HG03521 (cell line): ENCODE measurements around the gene TRAF2.

Experiments
- ATAC-seq: cut with Tn5 transposase; IDR thresholded peaks from one replicate; pipeline ENCODE4 v1.9.1; 2021; ENCODE audit warnings: mild to moderate bottlenecking, moderate library complexity; ENCODE audit not compliant: unreplicated experiment

Gene TRAF2

DNA sequence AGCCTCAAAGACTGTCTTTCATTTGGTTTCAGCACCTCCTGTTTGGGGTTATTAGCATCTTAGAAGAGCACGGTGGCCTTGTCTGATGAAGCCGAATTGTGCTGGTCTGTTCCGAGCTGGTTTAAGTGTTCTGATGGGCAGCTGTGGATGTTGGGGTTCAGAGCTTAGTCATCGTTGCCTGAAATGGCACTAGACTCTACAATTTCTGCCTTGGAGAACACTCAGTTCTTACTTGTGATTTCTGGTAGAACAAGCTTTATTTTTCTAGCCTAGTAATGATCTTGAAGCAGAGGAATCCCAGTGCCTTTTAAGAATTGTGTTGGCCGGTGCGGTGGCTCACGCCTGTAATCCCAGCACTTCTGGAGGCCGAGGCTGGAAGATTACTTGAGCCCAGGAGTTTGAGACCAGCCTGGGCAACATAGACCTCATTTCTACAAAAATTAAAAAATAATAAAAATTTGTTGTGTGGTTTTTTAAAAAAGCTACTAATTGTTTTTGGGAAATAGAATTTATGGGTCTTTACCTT, 50.4 kb downstream of the TRAF2 start:
- no peak for ATAC-seq

DNA sequence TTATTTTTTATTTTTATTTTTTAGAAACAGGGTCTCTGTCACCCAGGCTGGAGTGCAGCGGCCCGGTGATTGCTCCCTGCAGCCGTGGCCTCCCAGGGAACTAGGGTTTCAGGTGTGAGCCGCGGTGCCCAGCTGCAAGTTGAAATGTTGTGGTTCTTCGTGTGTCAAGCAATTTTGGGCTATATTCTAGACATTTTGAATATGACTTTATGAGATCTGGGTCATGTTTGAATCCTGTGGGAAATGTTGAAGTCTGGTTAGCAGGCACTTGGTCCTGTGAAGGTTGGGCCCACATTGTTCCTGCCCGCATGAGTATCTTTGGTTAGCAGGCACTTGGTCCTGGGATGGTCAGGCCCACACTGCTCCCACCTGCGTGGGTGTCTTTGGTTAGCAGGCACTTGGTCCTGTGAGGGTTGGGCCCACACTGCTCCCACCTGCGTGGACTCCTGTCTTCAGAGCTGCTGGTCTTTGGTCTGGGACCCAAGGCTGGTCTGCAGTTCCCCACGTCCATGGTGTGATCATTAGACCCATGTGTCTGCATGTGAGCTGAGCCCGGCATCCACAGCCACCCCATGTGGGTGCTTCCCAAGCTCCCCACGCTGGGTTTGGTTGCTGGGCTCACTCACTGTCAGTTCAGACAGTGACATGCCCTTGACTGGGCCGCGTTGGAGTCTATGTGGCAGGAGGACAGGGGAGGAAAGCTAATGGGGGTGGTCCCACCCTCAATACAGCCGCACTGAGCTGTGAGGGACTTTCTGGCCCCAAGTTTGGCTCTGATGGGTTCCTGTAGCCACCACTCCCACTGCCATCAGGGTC, 51.1 kb downstream of the TRAF2 start:
- ATAC-seq, result no peak

DNA sequence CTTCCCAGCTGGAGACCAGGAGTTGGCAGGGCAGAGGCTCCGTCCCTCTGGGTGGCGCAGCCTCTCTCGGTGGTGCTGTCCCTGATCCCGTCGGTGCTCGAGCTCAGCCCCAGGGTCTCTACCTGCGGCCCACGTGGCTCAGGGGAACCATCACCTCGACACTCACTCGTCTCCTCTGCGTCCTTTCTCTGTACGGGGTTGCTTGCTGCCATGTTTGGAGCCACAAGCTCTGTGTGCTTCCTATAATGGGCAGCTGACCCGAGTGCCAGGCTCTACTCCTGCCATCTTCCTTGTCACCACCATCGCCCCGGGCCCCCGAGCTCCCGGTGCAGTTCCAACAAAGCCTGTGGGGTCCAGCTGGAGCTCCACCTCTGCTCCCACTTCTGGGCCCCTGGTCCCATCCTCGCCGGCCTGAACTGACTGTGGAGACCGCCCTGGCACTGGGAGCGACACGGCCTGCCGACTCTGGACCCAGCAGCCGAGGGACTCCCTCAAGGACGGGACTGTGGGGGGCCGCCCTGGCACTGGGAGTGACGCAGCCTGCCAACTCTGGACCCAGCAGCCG, 53.2 kb downstream of the TRAF2 start:
- no peak for ATAC-seq

DNA sequence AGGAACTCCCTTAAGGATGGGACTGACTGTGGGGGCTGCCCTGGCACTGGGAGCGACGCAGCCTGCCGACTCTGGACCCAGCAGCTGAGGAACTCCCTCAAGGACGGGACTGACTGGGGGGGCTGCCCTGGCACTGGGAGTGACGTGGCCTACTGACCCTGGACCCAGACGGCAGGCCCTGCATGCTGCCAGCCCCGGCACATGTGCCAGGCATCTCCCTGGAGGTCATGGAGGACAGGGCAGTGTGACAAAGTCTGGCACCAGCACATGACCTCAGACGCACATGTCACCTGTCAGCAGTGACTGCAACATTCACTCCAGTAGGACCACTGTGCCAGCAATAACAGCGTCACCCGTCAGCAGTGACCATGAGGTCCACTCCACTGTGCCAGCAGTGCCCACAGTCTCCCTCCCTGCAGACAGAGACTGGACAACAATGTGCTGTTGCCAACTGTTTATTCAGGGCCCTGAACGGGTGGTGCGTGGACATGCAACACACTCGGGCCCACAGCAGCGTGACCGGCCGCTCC, 53.7 kb downstream of the TRAF2 start:
- no peak for ATAC-seq

DNA sequence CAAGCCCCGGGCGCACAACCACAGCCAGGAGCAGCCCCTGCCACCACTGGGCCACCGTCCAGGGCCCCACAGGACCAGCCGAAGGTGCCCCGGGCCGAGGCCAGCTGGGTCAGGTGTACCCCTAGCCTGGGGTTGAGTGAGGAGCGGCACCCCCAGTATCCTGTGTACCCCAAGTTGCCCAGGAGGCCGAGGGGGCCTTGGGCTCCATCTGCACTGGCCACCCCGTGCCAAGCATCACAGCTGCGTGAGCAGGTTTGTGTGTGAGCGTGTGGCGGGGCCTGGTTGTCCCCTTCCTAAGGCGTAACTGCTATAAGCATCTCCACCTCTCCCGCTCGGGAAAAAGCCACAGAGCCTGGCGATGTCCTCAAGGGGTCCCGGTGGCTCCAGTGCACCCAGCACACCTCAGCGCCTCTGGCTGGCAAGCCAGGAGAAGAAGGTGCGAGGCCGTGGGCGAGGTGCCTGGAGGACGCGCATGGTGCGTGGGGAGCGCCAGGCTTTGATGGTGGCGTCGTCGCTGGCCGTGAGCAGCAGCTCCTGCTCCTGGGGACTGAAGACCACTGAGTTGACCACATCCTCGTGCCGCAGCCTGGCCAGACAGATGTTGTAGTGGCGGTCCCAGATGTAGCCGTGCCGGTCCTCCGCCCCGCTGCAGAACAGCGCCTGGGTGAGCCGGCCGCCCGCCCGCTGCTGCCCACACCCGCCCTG, 54.4 kb downstream of the TRAF2 start:
- ATAC-seq, result no peak

DNA sequence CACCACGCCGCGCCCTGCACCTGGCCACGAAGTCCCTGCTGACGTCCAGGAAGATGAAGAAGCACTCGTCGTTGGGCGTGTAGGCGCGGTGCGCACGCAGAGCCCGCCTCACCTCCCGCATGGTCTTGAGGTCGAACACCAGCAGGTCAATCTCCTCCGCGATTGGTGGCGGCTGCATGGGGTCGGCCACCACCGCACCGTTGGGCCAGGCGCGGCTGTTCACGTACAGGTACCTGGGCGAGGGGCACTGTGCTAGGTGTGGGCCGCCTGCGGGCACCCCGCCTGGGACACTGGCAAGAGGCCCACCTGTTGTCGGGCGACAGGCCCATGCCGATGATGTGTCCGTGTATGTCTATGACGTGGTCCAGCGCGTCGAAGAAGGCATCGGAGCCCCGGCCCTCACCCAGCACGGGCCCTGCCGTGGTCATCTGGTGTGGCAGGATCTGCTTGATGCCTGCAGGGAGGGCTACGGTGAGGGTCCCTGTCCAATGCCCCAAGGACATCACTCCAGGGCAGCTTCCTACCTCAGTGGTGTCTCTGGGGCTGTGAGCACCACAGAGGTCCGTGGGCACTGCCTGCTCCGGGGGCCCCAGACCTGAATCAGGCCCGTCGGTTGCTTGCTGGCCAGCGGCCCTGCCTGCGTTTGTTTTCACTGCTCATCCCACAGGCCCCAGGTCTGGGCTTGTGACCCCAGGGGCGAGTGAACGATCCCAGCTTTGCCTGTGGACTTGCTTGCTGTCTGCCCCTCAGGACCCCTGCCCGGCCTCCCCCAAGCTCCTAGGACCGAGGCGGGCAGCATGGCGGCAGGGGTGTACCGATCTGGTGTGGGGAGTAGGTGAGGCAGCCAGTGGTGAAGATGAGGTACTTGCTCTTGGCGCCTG, 55.2 kb downstream of the TRAF2 start:
- no peak for ATAC-seq

DNA sequence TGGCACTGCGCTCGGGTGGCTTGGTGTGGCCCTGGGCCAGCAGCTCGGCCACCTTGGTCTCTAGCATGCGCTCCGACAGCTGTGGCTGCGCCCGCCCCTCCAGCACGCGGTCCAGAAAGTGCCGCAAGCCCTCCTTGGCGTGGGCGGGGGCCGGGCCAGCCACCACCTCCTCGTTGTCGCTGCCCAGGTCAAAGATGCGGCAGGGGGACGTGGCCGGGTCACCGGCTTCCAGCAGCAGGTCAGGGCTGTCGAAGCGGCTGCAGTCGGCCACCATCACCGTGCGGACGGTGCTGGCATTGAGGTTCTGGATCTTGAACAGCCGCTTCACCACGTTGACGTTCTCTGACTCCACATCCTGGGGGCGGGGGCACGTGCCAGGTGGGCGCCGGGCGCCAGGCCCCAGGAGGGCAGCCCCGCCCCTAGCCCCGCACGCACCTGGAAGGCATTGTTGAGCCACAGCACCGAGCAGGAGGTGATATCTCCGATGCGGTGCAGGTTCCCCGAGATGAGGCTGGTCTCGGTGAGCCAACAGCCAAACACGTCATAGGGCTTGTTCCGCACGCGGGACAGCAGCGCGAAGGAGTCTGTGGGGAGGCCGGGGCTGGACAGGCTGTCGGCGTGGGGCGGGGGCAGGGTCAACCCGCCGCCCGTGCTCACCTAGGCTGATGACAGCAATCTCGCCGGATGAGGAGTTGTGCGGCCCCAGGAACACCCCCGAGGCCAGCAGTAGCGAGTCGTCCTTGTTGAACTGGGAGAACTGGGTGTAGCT, 56.0 kb downstream of the TRAF2 start:
- no peak for ATAC-seq

DNA sequence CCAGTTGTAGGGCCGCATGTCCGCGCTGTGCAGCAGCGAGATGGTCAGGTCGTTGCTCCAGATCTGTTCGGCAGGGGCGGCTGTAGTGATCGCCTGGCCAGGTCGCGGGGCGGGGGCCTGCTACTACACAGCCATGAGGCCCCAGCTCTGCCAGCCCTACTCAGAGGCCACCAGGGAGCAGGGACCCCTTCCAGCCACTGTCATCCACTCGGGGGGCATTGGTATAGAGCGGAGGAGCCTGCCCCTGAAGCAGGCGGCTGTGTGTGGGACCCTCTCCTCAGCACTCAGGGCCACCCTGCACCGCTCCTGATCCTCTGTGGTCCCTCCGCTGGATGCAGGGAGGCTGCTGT, 56.5 kb downstream of the TRAF2 start:
- no peak for ATAC-seq

DNA sequence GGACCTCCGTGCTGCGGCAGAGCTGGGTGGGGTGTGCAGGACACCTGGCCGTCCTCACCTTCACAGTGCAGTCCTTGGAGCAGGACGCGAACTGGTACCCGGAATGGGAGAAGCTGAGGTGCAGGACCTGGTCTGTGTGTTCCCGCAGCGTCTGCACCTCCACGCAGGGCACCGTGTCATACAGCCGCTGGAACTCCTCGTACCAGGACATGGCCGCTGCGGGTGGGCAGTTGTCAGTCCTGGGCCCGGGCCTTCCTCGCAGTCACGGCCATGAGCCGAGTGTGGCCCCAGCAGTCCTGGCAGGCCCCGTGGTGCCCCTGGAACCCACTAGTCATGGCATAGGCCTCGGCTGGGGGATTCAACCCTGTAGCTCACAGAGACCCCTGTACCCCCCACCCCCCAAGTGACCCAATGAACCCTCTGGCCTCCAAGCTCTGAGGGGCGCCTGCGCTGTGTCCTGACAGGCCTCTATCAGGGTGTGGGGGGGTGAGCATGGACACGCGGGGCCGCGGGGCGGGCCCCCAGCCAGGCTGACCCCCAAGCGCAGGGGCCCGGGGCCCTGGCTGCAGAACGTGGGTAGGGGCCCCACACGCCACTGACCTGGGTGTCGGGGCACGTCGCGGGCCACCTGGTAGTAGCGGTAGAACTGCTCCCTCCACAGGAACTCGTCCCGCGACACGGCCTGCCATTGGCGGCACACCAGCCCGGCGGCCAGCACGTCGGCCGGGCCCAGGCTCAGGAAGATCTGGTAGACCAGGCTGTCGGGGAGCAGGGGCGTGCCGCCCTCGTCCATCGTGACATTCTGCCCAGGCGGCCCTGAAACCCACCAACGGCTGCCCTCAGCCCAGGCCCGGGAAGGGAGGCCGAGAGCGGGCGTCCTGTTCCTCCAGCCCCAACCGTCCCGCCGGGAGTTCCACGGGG, 57.2 kb downstream of the TRAF2 start:
- peak; percentile 5 for ATAC-seq

DNA sequence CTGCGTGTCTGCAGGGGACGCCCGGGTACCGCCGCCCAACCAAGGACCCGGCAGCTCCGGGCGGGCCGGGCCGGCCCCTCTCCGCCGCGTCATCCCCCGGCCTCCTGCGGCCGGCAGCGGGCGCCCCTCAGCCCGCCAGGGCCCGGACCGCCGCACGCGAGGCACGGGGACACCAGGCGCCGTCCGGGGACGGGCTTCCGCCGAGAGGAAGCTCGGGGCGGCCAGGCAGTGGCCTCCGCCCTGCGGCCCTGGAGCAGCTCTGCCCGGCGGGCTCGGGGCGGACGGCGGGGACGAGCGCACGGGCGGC, 57.8 kb downstream of the TRAF2 start:
- peak; percentile 33 for ATAC-seq

DNA sequence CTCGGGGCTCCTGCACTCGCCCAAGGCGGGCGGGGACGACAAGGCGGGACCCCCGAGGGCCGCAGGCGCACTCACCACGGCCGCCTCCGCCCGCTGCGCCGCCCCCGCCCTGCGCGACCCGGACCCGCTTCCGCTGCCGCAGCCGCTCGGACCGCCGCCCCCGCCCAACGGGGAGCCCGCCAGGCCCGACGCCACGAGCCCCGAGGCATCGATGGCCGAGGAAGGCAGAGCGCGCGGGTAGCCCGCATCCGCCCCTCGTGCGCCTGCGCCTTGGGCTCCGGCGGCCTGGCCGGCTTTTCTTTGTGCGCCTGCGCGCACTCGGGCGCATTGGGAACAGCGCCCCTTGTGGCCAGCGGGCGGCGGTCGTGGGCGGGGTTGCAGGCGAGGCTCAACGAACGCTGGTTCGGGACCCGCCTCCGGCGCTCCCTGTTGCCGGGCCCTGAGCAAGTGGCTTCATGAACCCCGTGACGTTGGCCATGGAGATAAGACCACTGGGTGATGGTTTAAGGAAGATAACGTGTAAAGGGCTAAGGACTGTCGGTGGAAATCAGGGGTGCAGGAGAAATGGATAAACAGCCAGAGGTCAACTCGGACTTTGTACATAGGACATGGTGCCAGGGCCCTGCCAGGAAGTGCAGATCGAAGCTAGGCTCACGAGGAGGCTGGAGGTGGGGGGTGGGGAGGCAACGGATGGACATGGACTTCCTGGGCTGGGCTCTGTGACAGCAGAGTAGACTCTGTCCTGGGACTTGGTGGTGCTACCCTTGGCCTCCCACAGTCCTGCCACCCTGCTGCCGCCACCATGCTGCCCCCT, 58.4 kb downstream of the TRAF2 start, which contains the start of the genes C8G and FBXW5:
Gene C8G (plus strand): TSS at position 725 of the 814 bp plus-strand sequence. CDS start 78 bp downstream, at position 803.
Gene FBXW5 (minus strand): TSS at position 220 of the 814 bp plus-strand sequence. CDS start 655 bp downstream, outside the sequence.
- ATAC-seq, result peak; percentile 81

DNA sequence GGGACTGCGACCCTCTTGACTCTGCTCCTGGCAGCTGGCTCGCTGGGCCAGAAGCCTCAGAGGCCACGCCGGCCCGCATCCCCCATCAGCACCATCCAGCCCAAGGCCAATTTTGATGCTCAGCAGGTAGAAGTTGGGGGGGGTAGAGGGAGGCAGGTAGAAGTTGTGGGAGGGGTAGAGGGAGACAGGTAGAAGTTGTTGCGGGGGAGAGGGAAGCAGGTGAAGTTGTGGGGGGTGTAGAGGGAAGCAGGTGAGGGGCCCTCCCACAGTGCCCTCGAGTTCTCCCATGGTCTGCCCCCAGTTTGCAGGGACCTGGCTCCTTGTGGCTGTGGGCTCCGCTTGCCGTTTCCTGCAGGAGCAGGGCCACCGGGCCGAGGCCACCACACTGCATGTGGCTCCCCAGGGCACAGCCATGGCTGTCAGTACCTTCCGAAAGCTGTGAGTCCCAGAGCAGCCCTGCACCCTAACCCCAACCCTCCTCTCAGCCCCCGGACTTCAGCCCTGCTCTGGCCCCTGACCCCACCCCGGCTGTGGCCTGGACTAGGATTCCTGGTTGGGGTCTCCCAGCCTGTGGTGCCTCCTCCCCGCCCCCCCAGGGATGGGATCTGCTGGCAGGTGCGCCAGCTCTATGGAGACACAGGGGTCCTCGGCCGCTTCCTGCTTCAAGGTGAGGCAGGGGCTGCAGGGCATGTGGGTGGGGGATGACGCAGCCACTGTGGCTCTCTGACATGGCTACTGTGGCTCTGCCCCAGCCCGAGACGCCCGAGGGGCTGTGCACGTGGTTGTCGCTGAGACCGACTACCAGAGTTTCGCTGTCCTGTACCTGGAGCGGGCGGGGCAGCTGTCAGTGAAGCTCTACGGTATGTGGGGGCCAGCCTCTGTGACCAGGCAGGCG, 59.3 kb downstream of the TRAF2 start:
- no peak for ATAC-seq

DNA sequence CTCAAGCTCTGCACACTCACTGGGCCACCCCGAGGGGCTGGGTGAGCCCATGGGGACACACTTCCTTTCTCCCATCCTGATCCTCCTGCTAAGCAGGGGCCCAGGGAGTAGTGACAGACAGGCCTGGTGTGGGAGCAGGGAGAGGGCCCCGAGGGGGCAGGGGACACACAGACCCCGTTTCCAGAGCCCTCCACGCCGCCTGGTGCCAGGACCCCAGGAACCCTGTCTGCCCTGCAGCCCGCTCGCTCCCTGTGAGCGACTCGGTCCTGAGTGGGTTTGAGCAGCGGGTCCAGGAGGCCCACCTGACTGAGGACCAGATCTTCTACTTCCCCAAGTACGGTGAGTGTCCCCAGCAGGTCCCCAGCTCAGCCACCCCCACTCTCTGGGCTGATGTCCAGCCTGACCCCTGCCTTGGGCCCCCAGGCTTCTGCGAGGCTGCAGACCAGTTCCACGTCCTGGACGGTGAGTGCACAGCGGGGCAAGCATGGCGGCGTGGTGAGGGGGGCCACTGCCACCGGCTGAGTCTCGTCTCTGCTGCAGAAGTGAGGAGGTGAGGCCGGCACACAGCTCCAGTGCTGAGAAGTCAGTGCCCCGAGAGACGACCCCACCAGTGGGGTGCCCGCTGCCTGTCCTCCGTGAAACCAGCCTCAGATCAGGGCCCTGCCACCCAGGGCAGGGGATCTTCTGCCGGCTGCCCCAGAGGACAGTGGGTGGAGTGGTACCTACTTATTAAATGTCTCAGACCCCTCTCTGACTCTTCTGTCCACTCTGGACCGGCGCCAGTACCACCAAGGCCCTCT, 60.1 kb downstream of the TRAF2 start:
- no peak for ATAC-seq

DNA sequence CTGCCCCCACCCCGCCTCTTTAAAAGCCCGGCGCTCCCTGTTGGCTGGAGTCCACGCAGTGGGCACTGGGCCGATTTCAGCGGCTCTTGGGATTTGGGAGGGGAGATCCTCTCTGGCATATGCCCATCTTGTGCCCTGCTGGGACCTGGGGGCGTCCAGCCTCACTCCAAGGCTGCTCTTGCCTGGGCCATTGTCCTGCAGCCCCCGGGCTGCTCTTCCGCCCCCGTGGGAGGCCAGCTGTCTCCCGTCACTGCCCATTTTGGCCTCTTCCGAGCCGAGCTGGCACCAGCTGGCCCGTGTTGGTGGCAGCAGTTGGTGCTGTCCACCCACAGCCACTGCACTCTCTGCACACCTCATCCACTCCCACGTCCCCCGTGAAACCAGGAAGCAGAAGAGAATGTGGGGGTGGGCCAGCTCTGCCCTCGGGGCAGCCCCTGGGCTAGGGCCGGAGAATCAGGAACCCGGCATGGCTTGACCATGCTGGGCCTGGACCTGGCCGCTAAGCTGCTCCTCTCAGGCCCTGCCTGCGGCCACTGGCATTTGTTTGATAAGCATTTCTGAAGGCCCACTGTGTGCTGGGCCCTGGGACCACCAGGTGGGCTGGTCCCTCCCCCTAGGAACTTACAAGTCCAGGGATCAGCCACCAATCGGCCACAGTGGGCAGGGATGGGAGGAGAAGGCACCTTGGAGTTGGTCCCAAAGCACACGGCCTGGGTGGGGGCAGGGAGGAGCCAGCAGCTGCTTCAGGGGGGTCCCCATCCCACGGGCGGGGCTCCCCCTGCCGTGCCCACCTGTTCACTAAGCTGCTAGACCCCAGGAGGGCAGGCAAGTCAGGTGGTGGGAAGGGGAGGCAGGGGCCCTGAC, 60.9 kb downstream of the TRAF2 start:
- no peak for ATAC-seq

DNA sequence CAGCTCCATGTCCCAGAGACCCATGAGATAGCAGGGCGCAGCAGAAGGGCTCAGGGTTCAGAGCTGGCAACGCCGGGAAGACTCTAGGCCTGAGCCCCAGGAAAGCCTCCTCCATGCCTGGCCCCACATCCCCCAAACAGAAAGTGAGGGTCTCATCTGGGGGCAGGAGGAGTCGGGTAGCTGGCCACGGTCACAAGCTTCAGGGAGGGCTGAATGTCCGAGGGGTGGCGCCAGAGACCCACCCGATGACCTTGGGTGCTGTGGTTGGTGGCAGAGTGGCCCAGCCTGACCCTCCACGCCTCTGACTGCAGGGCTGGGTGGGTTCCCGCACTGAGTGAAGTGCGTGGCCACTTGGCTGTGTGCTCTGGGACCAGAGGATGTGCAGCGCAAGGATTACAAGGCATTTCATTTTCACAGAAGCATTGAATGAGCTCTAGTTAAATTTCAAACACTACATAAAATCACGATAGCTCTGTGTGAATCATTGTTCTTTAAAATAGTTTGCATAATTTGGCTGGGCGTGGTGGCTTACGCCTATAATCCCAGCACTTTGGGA, 61.7 kb downstream of the TRAF2 start:
- no peak for ATAC-seq
